K562 (cell line): ENCODE results near the gene TCOF1. TPM values are rescaled to one million over a fixed set of nuclear protein-coding genes. Genes with fewer than 3 reads are reported as not detected.

Experiments used
- ATAC-seq: fragments of 200-7000 bp; cut with Tn5 transposase; 3 replicates; pipeline ENCODE4 v1.9.1; 2020; ENCODE audit warnings: moderate library complexity
- BruUV-seq: library from RNA; stranded (reverse); fragments of 400-500 nt; replicated peaks from 2 replicates; lab custom pipeline; 2021; lab: Mats Ljungman, UMichigan
- CTCF ChIA-PET: fragments of 300-600 bp; formaldehyde crosslinking; extraction: SDS; loops from one replicate; lab custom pipeline; 2021; ENCODE audit warnings: low intra/inter-chr PET ratio; lab: Yijun Ruan, JAX
- POLR2A ChIA-PET: fragments of 300-600, 350-650 bp; sonication (Branson Sonifier 250); formaldehyde crosslinking; extraction: SDS; loops from one replicate; lab custom pipeline; 2021; ENCODE audit warnings: antibody characterized with exemption, inconsistent platforms; lab: Yijun Ruan, JAX
- DNase-seq, 4 experiments: peaks; one replicate each; pipeline versions ENCODE4 v3.0.0 to v3.0.0-alpha.2; 2011 to 2018; ENCODE audit warnings: low spot score in 3 of 4, mixed read lengths in 3 of 4; ENCODE audit errors: extremely low read depth in 1 of 4
- FAIRE-seq: peaks from 2 replicates; lab custom pipeline; 2011; peaks lifted over from hg19 to GRCh38; lab: Jason Lieb, UNC
- H2AFZ ChIP-seq: 2 replicates; pipeline ENCODE4 v1.6.0; 2011; ENCODE audit warnings: low read depth, low read length, control low read depth, inconsistent platforms
- H3K27ac ChIP-seq: fragments of 200-600 bp; 3 replicates; pipeline ENCODE4 v1.8.0; 2011; ENCODE audit warnings: low read depth, mild to moderate bottlenecking, control low read depth, inconsistent platforms, low read length, moderate library complexity, mixed read lengths; ENCODE audit errors: extremely low read depth
- H3K27me3 ChIP-seq, 2 experiments: fragments of 300-600 bp in 1 of 2; 2 replicates in 1 of 2; 3 replicates in 1 of 2; pipeline versions ENCODE4 v1.6.0 to v1.8.0; 2011; ENCODE audit warnings: inconsistent platforms in 2 of 2, low read length in 2 of 2, mild to moderate bottlenecking in 1 of 2, mixed read lengths in 1 of 2, moderate library complexity in 1 of 2; ENCODE audit not compliant: control insufficient read depth in 2 of 2, insufficient read depth in 2 of 2
- H3K36me3 ChIP-seq: fragments of 300-600 bp; 3 replicates; pipeline ENCODE4 v1.8.0; 2011; ENCODE audit warnings: mild to moderate bottlenecking, low read length, inconsistent platforms; ENCODE audit not compliant: control insufficient read depth, insufficient read depth
- H3K4me1 ChIP-seq, 2 experiments: fragments of 200-600 bp in 1 of 2; replicated peaks in 1 of 2; 2 replicates in 1 of 2; 3 replicates in 1 of 2; pipeline versions ENCODE4 v1.5.1 to v1.8.0; 2011; ENCODE audit warnings: inconsistent platforms in 2 of 2, low read length in 2 of 2, mild to moderate bottlenecking in 1 of 2, mixed read lengths in 1 of 2, moderate library complexity in 1 of 2; ENCODE audit not compliant: control insufficient read depth in 2 of 2, insufficient read depth in 2 of 2
- H3K4me2 ChIP-seq: 2 replicates; pipeline ENCODE4 v1.6.1; 2011; ENCODE audit warnings: low read length, control low read depth, inconsistent platforms, mixed read lengths; ENCODE audit not compliant: insufficient read depth
- H3K4me3 ChIP-seq: fragments of 200-600 bp; sonication (generic), shearing (Covaris generic); 2 replicates; pipeline ENCODE4 v1.5.1; 2016; ENCODE audit warnings: control low read depth, inconsistent platforms
- H3K79me2 ChIP-seq: fragments of 200-600 bp; 3 replicates; pipeline ENCODE4 v1.8.0; 2011; ENCODE audit warnings: low read length, inconsistent platforms; ENCODE audit not compliant: control insufficient read depth, insufficient read depth
- H3K9ac ChIP-seq, 2 experiments: 2 replicates each; pipeline versions ENCODE4 v1.6.0 to v1.6.1; 2011; ENCODE audit warnings: low read depth in 2 of 2, low read length in 2 of 2, control low read depth in 1 of 2, inconsistent platforms in 1 of 2, mild to moderate bottlenecking in 1 of 2, mixed read lengths in 1 of 2; ENCODE audit not compliant: insufficient read depth in 1 of 2
- H3K9me1 ChIP-seq: one replicate; pipeline ENCODE4 v1.6.0; 2011; ENCODE audit warnings: inconsistent platforms, mild to moderate bottlenecking, low read length, moderate library complexity; ENCODE audit not compliant: control insufficient read depth, insufficient read depth
- H3K9me3 ChIP-seq: replicated peaks from 2 replicates; pipeline ENCODE4 v1.5.1; 2011; ENCODE audit warnings: low read depth, low read length, inconsistent platforms; ENCODE audit not compliant: control insufficient read depth, insufficient read depth
- H4K20me1 ChIP-seq: replicated peaks from 2 replicates; pipeline ENCODE4 v1.6.1; 2011; ENCODE audit warnings: low read length, inconsistent platforms, mixed read lengths; ENCODE audit not compliant: control insufficient read depth, insufficient read depth
- FOXK1 ChIP-seq: sonication (generic); formaldehyde crosslinking; IDR thresholded peaks from 2 replicates; pipeline ENCODE4 v1.8.0; 2022; ENCODE audit warnings: missing genetic modification reagents, mild to moderate bottlenecking, borderline replicate concordance
- HNRNPK ChIP-seq: fragments of 200-400 bp; formaldehyde crosslinking; IDR thresholded peaks from one replicate; pipeline ENCODE4 v1.6.1; 2018; ENCODE audit warnings: mild to moderate bottlenecking, low read depth, low read length; ENCODE audit not compliant: poor library complexity, severe bottlenecking
- NCOA2 ChIP-seq, 2 experiments: fragments of 450-650 bp; IDR thresholded peaks; 2 replicates each; pipeline ENCODE4 v1.6.1; 2018; ENCODE audit warnings: mild to moderate bottlenecking in 2 of 2, moderate library complexity in 1 of 2; ENCODE audit not compliant: partially characterized antibody in 2 of 2
- POLR2AphosphoS5 ChIP-seq: IDR thresholded peaks from 2 replicates; pipeline ENCODE4 v1.6.1; 2011; ENCODE audit warnings: mild to moderate bottlenecking, low read depth, low read length, moderate library complexity; ENCODE audit not compliant: control insufficient read depth, insufficient read depth
- PTBP1 ChIP-seq: fragments of 200-400 bp; formaldehyde crosslinking; IDR thresholded peaks from 2 replicates; pipeline ENCODE4 v1.6.1; 2017; ENCODE audit warnings: low read depth, low read length
- RHOXF2B ChIP-seq: fragments of 250-450 bp; sonication (Bioruptor Pico); conservative IDR thresholded peaks from 2 replicates; pipeline ENCODE4 v1.5.1; 2021
- SAFB2 ChIP-seq: fragments of 200-400 bp; formaldehyde crosslinking; IDR thresholded peaks from 2 replicates; pipeline ENCODE4 v1.6.1; 2018; ENCODE audit warnings: borderline replicate concordance, low read length, low read depth, moderate library complexity; ENCODE audit not compliant: severe bottlenecking
- YBX1 ChIP-seq: fragments of 450-650 bp; IDR thresholded peaks from 2 replicates; pipeline ENCODE4 v1.7.1; 2016; ENCODE audit warnings: mild to moderate bottlenecking
- ZNF134 ChIP-seq: fragments of 250-450 bp; sonication (Bioruptor Pico); conservative IDR thresholded peaks from 2 replicates; pipeline ENCODE4 v1.4.0; 2020
- ZNF143 ChIP-seq: sonication (generic); formaldehyde crosslinking; IDR thresholded peaks from 2 replicates; pipeline ENCODE4 v1.9.0; 2022; ENCODE audit warnings: mild to moderate bottlenecking, missing genetic modification reagents
- WGBS: fragments of 100-300 bp; shearing (Covaris generic); methylation state at CpG from one replicate; pipeline ENCODE4 v1.1.6; 2016; ENCODE audit warnings: low coverage, mixed read lengths; ENCODE audit not compliant: insufficient coverage; ENCODE audit errors: missing lambda C conversion rate; 5-methylcytosine and 5-hydroxymethylcytosine counted together
- in situ Hi-C: fragments of 300-500 bp; cut with MboI; formaldehyde crosslinking; loops from 4 replicates; pipeline ENCODE4 v1.15.0; 2018; ENCODE audit warnings: inconsistent platforms, mixed read lengths
- intact Hi-C: fragments of 100-400 bp; cut with micrococcal nuclease; formaldehyde crosslinking; loops from 2 replicates; pipeline ENCODE4 v1.14.2; 2022
- polyA plus RNA-seq, 8 experiments: library from polyadenylated mRNA; depleted of rRNA in 4 of 8; stranded (reverse) in 5 of 8; unstranded in 3 of 8; fragments of >200 nt; fragmentation: Nextera tagmentation in 2 of 8; fragmentation: Illumina TruSeq in 1 of 8; extraction: Ambion mirVana in 2 of 8; extraction: Trizol in 1 of 8; gene quantifications; 2 replicates each; pipeline versions ENCODE4 v1.2.1 to v1.2.3, GENCODE V29; 2011 to 2014; ENCODE audit warnings: inconsistent platforms in 1 of 8, missing spikeins in 1 of 8
- total RNA-seq, 7 experiments: library from RNA; depleted of rRNA in 6 of 7; stranded (reverse); fragments of >200 nt in 6 of 7; fragmentation: Illumina TruSeq in 2 of 7; extraction: Trizol in 2 of 7; gene quantifications; 2 replicates each; pipeline versions ENCODE4 v1.2.1 to v1.2.3, GENCODE V29; 2011 to 2021; ENCODE audit warnings: low replicate concordance in 1 of 7
- TF ChIP-seq, protein P1 (sequence below): IDR thresholded peaks from 3 replicates; pipeline ENCODE4 v1.6.1; 2011; ENCODE audit warnings: borderline replicate concordance, mild to moderate bottlenecking; ENCODE audit not compliant: insufficient read length, insufficient read depth
- TF ChIP-seq, protein P2 (sequence below): fragments of 250-450 bp; sonication (Bioruptor Pico); IDR thresholded peaks from 2 replicates; pipeline ENCODE4 v1.5.1; 2021; ENCODE audit warnings: mild to moderate bottlenecking

The TCOF1 gene
- total and polyA plus RNA-seq, 9 of the 15 experiments (the other 6 are each of a cell fraction or from before 2014, with no cell fraction given): 9.8 to 134 (median 61.7) TPM

DNA sequence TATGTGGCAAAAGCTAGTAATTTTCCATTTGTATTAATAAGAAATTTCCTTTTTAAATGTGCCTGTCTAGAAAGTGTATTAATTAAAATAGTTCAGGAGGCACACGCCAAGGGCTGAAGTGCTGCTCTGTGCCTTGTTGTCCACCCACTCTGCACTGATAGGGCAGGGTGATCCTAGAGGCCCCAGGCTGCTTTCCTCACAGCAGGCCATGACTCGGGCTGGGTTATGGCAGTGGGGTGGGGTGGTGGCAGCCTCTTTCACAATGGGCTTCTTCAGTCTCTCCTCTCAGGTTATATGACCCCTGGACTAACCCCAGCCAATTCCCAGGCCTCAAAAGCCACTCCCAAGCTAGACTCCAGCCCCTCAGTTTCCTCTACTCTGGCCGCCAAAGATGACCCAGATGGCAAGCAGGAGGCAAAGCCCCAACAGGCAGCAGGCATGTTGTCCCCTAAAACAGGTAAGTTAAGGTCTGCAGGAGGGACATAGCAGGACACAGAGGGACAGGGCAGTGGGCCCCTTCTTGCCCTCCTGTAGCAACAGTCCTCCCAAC lies 35.7 kb downstream of the TCOF1 start (continued):
- TF ChIP-seq NCOA2 (IDR thresholded peaks at IDR 0.05; ENCODE audit: partially characterized antibody in 2 of 2) (no peak), ZNF134 (CRISPR knock-in tag) (no peak), ZNF143 (no peak), YBX1 (no peak), PTBP1 (no peak), HNRNPK (no peak)
- TF ChIP-seq, protein P1, sequence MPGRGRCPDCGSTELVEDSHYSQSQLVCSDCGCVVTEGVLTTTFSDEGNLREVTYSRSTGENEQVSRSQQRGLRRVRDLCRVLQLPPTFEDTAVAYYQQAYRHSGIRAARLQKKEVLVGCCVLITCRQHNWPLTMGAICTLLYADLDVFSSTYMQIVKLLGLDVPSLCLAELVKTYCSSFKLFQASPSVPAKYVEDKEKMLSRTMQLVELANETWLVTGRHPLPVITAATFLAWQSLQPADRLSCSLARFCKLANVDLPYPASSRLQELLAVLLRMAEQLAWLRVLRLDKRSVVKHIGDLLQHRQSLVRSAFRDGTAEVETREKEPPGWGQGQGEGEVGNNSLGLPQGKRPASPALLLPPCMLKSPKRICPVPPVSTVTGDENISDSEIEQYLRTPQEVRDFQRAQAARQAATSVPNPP: no peak
- TF ChIP-seq, protein P2, sequence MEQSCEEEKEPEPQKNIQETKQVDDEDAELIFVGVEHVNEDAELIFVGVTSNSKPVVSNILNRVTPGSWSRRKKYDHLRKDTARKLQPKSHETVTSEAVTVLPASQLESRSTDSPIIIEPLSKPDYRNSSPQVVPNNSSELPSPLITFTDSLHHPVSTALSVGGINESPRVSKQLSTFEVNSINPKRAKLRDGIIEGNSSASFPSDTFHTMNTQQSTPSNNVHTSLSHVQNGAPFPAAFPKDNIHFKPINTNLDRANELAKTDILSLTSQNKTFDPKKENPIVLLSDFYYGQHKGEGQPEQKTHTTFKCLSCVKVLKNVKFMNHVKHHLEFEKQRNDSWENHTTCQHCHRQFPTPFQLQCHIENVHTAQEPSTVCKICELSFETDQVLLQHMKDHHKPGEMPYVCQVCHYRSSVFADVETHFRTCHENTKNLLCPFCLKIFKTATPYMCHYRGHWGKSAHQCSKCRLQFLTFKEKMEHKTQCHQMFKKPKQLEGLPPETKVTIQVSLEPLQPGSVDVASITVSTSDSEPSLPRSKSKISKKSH (CRISPR knock-in tag): no peak
- TF ChIP-seq, all 486 proteins: peak for 0

- H2AFZ ChIP-seq: no peak overlapping the region
- no peak for FAIRE-seq
- H3K4me3 ChIP-seq: no peak overlapping the region
- H3K27ac ChIP-seq: no peak overlapping the region
- no peaks in the 10 kb centered on the region for H3K79me2 ChIP-seq
- ChIA-PET POLR2A (interaction anchor here (0.5 to 1.4 kb wide), 4 partner anchors 12 to 222 kb away, joined by 3 read pairs; no protein-coding TSS in a partner anchor), CTCF (interaction anchor here (1.7 kb wide), 1 partner anchor 42 kb away, joined by 7 read pairs; no protein-coding TSS in a partner anchor)
- intact Hi-C loops: no loop called here
- no peaks in the 10 kb centered on the region for H3K4me1 ChIP-seq
- no peaks in the 10 kb centered on the region for H3K9me3 ChIP-seq
- no peak overlapping the region for H3K4me2 ChIP-seq
- 69% methylated on average over 3 of the region's 3 CpGs for WGBS
- in situ Hi-C loops: no loop called here
- no TSS peak for BruUV-seq
- H3K9ac ChIP-seq: no peak overlapping the region
- H3K27me3 ChIP-seq: no peaks in the 10 kb centered on the region
- peaks cover 97% of the 10 kb centered on the region for H3K36me3 ChIP-seq
- peaks cover 4% of the 10 kb centered on the region; the same call in 1 of the 2 replicates for H4K20me1 ChIP-seq
- peaks cover 5% of the 10 kb centered on the region for H3K9me1 ChIP-seq
- DNase-seq: no peak
- no peak for TF ChIP-seq SAFB2
- TF ChIP-seq RHOXF2B (CRISPR knock-in tag): no peak
- 0 out of 2 replicates have a peak, but pooled peaks have one; percentile 15 for TF ChIP-seq POLR2AphosphoS5
- TF ChIP-seq FOXK1 (CRISPR knock-in tag): no peak
- no peak for ATAC-seq
Measured at GRCh38 chr5:150394131-150394530, 36.6 kb downstream of the TCOF1 start.
